ENCODE measurements around the gene GPRC5B.

Gene GPRC5B

DNA sequence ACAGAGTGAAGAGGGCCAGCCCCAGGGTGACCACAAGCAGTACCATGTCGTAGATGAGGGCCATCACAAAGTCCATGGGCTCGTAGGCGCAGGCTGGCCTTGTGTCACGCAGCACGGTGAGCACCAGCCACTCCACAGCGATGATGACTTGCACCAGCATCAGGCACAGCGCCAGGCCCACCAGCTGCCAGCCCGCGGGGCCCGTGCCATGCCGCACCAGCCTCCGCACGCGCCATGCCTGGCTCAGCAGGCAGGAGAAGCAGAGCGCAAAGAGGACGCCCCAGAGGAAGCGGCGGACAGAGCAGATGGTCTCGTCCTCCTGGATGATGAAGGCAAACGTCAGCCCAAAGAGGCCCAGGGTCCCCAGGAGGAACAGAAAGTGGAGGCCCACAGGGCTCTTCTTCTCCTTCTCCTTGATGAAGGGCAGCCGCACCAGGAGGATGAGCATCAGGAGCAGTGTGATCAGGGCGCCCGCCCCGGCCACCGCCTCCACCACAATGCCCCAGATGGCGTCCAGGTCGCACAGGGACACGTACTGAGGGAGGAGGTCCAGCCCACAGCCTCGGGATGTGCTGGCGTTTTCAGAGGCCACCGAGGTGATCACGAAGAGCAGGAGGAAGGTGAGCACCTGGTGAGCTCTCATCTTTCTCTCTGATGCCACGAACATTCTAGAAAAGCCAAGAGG lies 12.3 kb downstream of the GPRC5B start:
- no peak for DNase-seq (ENCODE audit: low read depth, low spot score)

DNA sequence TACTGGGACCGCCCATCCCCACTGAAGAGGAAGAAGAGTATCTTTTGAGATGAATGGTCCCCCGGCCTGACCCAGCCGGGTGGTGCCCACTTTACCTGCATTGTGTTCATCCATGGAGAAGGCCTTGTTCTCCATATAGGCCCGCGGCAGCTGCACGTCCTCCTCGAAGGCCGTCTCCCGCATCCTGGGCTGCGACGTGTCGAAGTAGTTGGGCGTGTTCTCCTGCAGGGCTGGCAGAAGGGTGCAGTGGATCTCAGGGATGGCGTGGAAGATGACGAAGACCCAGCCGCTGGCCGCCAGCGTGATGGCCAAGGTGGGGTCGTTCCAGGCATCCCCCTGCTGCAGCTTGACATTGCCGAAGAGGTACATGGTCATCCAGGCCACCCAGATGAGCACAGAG lies 12.9 kb downstream of the GPRC5B start:
- no peak for DNase-seq (ENCODE audit: low read depth, low spot score)

DNA sequence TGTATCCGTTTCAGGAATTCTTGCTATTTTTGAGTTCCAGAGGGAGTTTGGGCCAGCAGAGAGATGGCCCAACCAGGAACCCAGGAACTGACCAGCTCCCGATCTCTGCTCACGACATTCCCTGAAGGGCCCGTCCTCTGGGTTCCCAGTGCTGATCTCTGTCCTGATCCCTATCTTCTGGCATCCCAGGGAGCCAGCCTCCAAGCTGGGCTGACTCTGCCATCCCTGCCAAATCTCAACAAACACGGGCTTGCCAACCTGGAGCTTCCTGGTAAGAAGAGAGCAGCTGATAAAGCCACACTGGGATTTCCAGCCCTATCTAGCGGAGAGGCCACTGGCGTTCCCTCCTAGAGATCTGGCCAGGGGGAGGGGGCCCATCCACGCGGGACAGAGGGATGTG lies 16.2 kb downstream of the GPRC5B start:
- no peak for DNase-seq (ENCODE audit: low read depth, low spot score)

DNA sequence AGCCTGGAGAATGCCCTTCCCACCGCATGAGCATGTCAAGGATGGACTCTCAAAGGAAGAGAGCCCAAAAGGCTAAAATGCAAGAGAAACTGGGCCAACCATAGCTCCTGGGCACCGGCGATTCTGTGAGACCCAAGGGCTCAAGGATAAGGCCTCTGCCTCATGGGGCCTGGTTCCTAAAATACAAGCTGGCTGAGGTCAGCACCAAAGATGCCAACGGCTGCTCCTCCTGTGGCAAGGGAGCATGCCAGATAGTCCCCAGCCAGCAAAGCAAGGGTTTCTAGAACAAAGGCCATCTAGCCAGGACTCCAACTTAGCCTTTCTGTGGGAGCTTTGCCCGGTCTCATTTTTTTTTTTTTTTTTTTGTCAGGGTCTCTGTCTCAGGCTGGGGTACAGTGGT lies 20.1 kb downstream of the GPRC5B start:
- no peak for DNase-seq (ENCODE audit: low read depth, low spot score)

DNA sequence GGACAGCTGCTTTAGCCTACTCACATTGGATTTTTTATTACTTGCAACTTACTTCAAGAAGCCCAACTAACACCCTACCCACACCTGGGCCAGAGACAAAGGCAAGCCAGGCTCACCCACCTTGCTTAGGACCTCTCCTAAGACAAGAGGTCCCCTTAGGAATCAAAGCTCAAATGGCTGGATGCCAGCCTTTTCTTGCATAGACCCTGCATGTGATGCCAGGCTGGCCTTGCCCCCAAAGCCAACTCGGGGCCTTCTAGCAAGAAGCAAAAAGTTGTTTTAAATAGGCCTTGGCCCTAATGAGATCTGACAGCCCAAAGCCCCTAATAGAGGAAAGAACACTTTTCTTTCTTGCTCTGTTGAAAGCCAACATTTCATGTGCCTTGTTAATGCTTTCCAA lies 20.7 kb downstream of the GPRC5B start:
- no peak for DNase-seq (ENCODE audit: low read depth, low spot score)

DNA sequence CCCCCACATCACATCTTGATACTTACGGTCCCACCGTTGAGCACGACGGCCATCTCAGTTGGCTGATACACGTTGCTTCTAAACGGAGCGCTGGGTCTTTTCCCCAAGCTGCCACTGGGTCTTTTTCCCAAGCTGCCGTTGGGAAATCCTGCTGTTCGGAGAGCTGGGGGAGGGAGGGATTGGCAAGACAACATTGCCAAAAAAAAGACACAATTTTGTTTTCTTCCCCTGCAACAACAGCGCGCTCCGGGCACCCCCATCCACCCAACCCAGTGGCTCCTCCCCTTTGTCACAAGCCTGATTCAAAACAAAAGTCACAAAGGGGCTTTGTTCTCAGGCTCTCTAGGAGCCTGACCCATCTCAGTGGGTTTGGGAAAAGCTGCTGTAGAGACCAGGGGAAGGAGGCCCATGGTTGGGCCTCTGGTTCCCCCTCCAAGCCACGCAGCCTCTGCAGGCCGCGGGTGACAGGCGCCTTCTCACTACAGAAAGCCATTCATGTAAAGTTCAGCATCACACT lies 22.8 kb downstream of the GPRC5B start:
- no peak for DNase-seq (ENCODE audit: low read depth, low spot score)

DNA sequence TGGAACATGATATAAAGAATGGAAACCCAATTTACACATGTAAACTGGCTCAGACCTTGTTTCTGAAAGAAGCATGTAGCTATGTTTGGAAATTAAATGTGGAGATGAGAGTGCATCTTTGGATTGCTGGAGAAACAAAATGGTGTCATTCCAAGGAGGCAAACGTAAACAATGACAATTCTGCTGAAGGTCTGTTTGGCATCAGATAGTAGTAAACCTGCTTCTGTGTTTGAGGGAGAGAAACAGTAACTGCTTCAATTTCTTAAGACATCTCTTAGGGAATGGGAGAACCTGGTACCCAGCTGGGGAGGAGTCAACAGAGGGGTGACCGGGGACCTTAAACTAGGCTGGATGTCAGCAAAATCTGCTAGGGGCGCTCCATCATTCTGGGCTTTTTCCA lies 23.5 kb downstream of the GPRC5B start:
- no peak for DNase-seq (ENCODE audit: low read depth, low spot score)

DNA sequence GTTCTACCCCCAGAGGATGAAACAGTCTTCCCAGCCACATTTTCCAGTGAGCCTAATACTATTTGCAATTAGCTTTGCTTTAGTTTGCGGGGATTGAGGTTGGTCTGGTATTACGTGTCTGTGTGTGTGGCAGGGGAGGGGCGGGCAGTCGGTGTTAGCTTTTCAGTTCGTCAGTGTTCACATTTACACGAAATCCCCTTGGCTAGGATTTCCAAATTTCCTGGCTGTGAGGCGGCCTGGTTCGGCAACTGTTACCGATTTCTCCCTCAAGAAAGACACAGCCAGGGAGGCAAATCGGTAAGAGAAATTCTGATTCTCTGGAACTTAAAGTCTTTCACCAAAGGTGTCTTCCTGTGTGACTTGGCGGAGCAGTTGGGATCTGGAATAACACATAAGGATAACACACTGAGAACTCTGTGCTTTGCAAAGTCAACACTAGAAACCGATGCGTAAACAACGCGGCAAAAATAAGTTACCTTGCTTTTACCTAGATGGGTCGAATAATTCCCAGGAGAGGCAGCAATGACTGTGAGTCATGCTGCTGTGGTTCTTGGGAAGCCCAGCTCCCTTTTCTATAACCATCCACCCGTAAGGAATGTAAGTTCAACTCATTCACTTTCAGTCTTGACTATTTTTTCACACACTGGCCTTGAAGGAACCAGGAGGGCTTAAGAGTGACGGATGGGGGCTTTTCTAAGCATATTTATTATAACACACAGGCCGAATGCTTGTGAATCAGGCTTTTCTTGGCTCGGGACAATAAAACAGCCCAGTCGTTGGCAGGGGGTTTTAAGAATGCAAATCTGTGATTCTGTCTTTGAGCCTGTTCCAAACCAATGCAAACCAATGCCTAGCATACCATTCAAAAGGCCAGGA lies 24.2 kb downstream of the GPRC5B start:
- DNase-seq (ENCODE audit: low read depth, low spot score), result no peak

DNA sequence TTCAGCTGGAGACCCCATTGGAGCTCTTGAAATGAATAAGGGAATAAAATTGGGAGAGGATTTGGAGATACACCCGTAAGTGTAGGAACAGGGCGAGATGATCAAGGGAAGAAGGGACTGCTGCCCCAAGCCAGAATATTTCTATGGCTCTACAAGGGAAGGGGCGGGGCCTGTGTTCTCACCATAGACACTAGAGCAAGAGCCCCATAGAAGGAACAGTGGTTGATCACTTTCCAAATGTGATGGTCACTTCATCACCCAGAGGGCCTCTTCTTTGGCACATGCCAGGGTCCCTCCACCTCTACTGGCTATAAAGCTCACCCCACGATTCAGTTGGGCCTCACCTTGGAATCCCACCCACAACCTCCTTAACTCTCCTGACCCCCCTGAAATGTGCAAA lies 25.0 kb downstream of the GPRC5B start:
- DNase-seq (ENCODE audit: low read depth, low spot score), result no peak

DNA sequence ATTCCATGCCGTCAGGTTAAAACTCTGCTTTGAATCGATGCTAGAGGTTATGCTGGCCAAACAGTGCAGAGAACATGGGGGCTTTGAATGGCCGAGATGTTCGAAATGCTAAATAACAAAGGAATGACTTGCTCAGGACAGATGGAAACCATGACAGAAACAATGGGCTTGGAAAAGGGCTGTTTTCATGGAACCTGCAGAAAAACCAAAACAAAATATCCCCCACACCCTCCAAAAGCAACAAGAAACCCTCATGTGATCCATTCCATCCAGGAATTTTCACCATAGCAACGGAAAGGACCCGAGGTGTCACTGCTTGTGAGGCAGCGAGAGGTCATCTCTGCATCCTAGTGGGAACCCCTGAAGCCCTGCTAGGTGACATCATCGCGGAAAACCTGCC lies 25.5 kb downstream of the GPRC5B start:
- no peak for DNase-seq (ENCODE audit: low read depth, low spot score)

DNA sequence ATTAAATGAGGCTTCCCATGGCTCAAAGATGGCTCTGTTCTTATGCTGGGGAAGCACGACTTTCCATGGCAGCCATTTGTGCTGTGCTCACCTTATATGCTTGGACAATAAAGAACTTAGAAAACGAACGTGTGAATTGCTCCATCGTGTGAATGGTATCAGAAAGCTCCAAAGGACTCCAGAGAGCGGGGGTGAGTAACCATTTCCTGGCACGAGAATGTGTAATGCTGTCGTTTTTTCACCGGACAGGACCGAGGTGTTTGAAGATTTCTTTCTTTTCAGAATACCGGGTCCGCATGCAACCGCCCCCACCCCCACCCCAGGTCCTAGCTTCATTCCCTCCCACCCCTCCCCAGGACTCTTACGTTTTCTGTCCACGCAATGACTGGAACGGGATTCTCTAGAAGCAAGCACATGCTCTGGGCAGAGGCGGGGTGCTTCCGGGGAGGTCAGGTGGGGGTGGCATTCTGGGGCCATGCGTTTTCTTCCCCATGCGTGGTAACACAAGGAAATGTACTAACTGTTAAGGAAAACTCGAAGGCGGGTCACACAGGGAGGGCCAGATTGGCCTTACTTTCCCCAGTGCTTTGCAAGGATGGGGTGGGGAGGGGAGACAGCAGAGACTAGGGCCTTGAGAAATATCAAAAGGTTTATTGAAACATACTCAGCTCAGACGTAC lies 26.2 kb downstream of the GPRC5B start:
- no peak for DNase-seq (ENCODE audit: low read depth, low spot score)

DNA sequence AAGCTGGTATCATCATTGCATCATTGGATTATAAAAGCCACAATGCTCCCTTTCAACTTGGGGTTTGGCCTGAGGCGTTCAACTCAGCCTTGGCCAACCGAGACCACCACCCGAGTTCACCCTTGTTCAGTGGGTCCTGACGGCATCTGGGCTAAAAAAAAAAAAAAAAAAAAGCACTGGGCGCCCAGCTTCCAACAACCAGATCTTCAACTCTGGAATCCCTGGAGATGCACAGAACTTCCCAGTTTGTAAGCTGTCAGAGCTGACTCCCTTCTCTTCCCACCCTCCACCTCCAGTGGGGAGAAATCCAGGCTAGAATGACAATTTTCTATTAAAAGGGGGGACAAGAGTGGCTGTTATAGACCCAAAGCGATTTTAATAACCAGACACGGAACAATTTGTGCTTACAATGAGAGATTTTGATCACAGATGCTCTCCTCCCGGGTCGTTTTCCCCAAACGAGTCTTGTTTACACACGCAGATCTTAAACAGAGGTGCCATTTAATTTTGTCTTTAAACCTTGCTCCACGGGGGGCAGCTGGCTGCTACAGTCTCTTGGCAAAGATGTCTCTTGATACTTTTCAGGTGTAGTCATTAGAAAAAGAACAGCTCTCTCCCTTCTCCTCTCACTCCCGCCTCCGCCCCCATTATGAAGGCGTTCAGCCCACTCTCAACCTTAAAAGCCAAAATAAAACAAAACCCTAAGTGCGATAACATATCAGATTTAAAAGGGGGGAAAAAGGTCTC lies 26.9 kb downstream of the GPRC5B start:
- DNase-seq (ENCODE audit: low read depth, low spot score), result no peak

DNA sequence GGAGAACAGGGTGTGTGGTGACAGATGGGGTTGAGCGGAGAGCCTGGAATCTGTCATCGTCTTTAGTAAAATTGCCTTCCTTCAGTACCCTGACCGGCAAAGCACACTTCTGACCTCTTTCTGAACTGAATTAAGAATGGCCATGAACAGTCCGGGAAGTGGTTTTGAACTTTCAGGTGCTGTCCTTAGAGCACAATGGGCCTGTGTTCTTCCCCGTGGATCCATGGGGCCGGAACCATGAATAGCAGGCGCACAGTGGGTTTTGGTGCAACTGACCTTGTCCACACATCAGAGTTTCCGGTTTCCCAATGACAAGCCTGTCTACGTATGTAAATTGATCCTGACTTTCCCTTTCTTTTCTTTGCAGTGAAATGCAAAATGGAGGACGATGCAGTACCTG lies 28.5 kb downstream of the GPRC5B start:
- no peak for DNase-seq (ENCODE audit: low read depth, low spot score)

DNA sequence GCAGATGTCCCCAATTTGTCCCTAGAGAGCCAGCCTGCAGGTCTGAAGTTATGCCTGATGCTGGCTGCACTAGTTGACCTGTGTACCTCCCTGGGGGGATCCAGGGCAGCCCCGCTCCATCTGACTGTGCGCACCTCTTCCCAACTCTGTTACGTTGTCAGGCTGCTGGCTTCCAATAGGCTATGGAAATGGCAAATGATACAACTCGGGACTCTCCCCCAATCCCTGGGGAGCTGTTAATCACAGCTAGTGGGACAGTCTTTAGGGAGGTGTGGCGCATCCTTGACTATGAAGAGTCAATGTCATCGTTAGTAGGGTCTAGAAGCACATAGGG lies 30.1 kb downstream of the GPRC5B start:
- no peak for DNase-seq (ENCODE audit: low read depth, low spot score)

DNA sequence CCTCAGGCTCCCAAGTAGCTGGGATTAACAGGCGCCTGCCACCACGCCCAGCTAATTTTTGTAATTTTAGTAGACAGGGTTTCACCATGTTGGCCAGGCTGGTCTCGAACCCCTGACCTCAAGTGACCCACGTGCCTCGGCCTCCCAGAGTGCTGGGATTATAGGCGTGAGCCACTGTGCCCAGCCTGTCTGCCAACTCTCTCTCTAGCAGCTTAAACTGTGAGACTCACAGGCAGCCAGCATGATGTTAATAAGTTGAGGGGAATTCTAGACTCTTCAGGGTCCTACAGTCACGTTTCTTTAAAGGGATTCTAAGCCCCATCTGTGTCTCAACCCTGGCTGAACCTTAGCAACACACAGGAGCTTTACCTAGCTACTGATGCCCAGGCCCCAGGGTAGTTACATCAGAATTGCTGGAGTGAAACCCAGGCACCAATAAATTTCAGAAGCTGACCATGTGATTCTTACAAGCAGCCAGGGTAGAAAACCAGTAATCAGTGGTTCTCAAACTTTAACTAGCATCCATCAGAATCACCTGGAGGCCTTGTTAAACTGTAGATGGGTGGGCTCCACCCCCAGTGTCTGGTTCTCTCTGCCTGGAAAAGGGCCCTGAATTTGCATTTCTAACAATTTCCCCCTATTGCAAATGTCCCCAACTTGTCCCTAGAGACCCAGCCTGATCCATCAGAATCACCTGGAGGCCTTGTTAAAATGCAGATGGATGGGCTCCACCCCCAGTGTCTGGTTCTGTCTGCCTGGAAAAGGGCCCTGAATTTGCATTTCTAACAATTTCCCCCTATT lies 30.7 kb downstream of the GPRC5B start:
- no peak for DNase-seq (ENCODE audit: low read depth, low spot score)

DNA sequence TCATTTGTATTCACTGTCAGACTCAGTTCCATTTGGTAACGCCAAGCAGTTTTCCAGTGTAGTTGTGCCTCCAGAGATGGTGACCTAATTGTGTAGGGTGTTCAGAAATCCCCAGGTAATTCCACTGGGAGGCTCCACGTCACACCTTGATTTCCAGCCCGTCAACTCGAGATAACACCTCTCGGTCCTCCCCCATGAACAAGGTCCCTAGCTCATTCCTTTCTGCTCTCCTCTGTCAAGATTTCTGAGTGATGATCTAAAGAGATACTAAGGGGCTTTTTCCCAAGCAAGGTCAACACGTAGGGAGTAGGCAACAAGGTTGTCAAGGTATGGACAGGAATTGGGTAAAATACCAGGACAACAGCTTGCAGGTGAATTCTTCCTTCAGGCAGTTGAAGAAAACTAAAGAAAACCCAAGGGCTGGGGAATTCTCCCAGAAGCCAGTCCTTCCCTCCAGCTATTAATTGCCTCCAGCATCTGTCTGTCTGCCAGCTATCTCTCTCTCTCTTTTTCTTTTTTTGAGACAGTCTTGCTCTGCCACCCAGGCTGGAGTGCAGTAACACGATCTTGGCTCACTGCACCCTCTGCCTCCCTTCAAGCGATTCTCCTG lies 31.4 kb downstream of the GPRC5B start:
- DNase-seq (ENCODE audit: low read depth, low spot score), result no peak

DNA sequence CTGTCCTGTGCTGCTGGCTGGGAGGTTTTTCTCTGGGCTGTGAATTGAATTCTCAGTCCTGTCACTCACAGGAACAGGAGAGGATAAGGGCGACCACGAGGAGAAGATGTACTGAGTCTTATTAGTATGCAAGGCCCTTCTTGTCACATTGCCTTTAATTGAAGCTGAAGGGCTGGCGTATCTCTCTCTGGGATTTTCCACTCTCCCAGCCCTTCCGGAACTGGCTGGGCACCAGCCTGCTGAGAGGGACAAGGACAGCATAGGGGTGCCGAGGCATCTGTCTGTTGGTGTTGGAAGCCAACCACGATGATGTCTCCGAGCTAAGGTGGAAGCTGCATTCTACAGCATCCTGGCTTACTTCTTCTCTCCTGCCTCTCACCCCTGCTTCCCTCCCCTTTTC lies 33.2 kb downstream of the GPRC5B start:
- no peak for DNase-seq (ENCODE audit: low read depth, low spot score)

DNA sequence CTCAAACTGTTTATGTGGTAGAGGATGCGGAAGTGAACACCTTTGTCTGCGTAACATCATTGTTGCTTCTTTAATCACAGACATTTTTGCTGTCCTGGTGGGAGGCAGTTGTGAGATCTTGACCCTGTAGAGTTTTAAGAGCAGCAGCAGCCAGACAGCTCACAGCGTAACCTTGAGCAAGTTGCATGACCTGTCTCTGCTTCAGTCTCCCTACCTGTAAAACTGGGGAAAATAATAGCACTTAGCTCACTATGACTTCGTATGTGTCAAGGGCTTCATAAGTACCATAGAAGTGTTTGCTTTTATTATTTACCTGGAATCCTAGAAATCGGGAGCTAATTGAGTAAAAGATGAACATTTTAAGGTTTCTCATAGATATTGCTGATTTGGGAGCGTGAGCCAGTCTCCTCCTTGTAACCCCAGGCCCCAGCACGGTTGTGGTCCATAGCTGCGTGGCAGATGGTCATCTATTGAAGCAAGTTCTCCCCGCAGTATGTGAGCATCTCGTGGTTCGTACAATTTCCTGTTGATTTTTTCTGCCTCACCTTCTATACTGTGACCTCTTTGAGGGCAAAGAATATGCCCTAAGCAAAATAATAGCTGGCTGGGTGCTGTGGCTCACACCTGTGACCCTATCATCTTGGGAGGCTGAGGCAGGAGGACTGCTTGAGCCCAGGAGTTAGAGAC lies 34.4 kb downstream of the GPRC5B start:
- no peak for DNase-seq (ENCODE audit: low read depth, low spot score)

DNA sequence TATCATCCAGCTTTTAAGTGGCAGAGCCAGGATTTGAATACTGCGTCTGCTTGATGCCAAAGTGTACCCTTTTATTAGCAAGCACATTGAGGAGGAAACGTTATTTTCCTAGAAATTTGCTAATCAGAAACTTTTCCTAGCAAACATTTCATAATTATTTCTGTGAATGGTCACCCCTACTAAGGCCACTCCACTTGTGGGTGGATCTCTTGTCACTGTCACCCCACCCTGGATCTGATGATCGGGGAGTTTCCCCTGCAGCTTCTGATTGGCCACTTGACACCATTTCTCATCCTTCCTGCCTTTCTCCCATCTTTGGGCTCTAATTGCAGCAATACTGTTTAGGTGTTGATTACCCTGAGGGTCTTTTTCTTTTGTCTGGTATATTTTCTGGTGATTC lies 35.9 kb downstream of the GPRC5B start:
- no peak for DNase-seq (ENCODE audit: low read depth, low spot score)

DNA sequence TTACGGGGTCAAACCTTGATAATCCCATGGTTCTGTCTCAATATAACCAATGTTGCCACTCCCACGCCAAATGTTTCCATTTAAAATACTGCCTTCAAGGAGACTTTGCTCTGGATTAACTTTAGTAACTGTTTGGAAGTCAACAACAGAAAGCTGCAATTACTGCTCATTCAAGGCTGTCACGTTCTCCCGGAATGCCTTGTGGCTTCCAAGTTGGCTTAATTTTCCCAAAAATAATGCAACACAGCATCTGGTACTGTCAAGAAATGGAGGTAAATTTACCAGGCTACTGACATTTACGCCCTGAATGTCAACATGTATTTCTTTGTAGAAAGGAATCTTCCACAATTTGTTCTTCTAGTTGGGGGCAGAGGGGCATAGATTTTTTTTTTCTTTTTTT lies 38.2 kb downstream of the GPRC5B start:
- no peak for DNase-seq (ENCODE audit: low read depth, low spot score)

Data from activated naive CD8-positive, alpha-beta T cell treated with anti-CD3 and anti-CD28 coated beads, Interleukin-2, amount 50 U/mL, for 16 hours (primary cell).